ENCODE results near the gene ALS2CL. TPM values are rescaled to one million over a fixed set of nuclear protein-coding genes. Genes with fewer than 3 reads are reported as not detected.

The ALS2CL gene
- total and polyA plus RNA-seq, 3 experiments from 2014 or later = 0.84 to 1.2 (median 0.96) TPM

- ChIA-PET CTCF (no interaction called here), POLR2A (no interaction called here)
- H3K36me3 Mint-ChIP-seq = peaks cover 0 to 4% (median 0%) of the 10 kb centered on the region in 3 donors
- H3K9me3 Mint-ChIP-seq = no peaks in the 10 kb centered on the region
- DNase-seq = no peak
- H3K4me1 Mint-ChIP-seq = no peaks in the 10 kb centered on the region
- no peak overlapping the region for H3K27ac Mint-ChIP-seq
- Histone ChIP-seq H3K4me3 (ENCODE audit: low read length) (no peak overlapping the region), H3K4me1 (ENCODE audit: insufficient read depth, low read length) (no peaks in the 10 kb centered on the region), H3K9me3 (ENCODE audit: low read length) (no peaks in the 10 kb centered on the region), H3K27ac (ENCODE audit: low read depth, low read length) (no peak overlapping the region), H3K27me3 (ENCODE audit: insufficient read depth, low read length, poor library complexity, severe bottlenecking) (no peaks in the 10 kb centered on the region), H3K36me3 (ENCODE audit: insufficient read depth, low read length) (no peaks in the 10 kb centered on the region)
- peaks cover 0 to 2% of the 10 kb centered on the region in 2 donors for H3K27me3 Mint-ChIP-seq
- no peak overlapping the region for H3K4me3 Mint-ChIP-seq
Observed at GRCh38 chr3:46675426-46675825, 18.1 kb downstream of the ALS2CL start.

GRCh38 chr3:46674031-46674845 is 19.2 kb downstream of the ALS2CL start:
- no peak overlapping the region for H3K4me3 Mint-ChIP-seq
- POLR2A ChIA-PET = no interaction called here

GRCh38 chr3:46673151-46674030 is 20.1 kb downstream of the ALS2CL start:
- H3K4me3 ChIP-seq (ENCODE audit: low read length) = no peak overlapping the region

More at GRCh38 chr3:46674031-46674845, 19.2 kb downstream of the ALS2CL start:
- Histone ChIP-seq H3K4me3 (ENCODE audit: low read length) (no peak overlapping the region), H3K27me3 (ENCODE audit: insufficient read depth, low read length, poor library complexity, severe bottlenecking) (no peaks in the 10 kb centered on the region), H3K9me3 (ENCODE audit: low read length) (no peaks in the 10 kb centered on the region), H3K36me3 (ENCODE audit: insufficient read depth, low read length) (no peaks in the 10 kb centered on the region), H3K4me1 (ENCODE audit: insufficient read depth, low read length) (no peaks in the 10 kb centered on the region), H3K27ac (ENCODE audit: low read depth, low read length) (no peak overlapping the region)
- peak in 1 of 5 donors; percentile 10 for DNase-seq
- Mint-ChIP-seq H3K27ac (peak overlapping the region in 1 of 8 donors; percentile 89), H3K36me3 (peaks cover 0 to 1% (median 0%) of the 10 kb centered on the region in 3 donors), H3K4me1 (no peaks in the 10 kb centered on the region), H3K27me3 (peaks cover 0 to 2% of the 10 kb centered on the region in 2 donors), H3K9me3 (no peaks in the 10 kb centered on the region)
- CTCF ChIA-PET = interaction anchor here (1.1 kb wide), 1 partner anchor 17 kb away, joined by 3 read pairs; no protein-coding TSS in a partner anchor

GRCh38 chr3:46672349-46672695 is 21.2 kb downstream of the ALS2CL start:
- no peak for DNase-seq
- H3K36me3 ChIP-seq (ENCODE audit: insufficient read depth, low read length) = no peaks in the 10 kb centered on the region

More at GRCh38 chr3:46673151-46674030, 20.1 kb downstream of the ALS2CL start:
- peak overlapping the region in 1 of 8 donors; percentile 47 for H3K27ac Mint-ChIP-seq
- POLR2A ChIA-PET = no interaction called here
- CTCF ChIA-PET = interaction anchor here (1.1 kb wide), 1 partner anchor 18 kb away, joined by 3 read pairs; no protein-coding TSS in a partner anchor
- H3K27me3 ChIP-seq (ENCODE audit: insufficient read depth, low read length, poor library complexity, severe bottlenecking) = no peaks in the 10 kb centered on the region
- H3K4me3 Mint-ChIP-seq = no peak overlapping the region
- H3K4me1 ChIP-seq (ENCODE audit: insufficient read depth, low read length) = no peaks in the 10 kb centered on the region
- H3K27ac ChIP-seq (ENCODE audit: low read depth, low read length) = no peak overlapping the region
- peaks cover 0 to 2% of the 10 kb centered on the region in 2 donors for H3K27me3 Mint-ChIP-seq
- no peaks in the 10 kb centered on the region for H3K9me3 ChIP-seq (ENCODE audit: low read length)
- no peaks in the 10 kb centered on the region for H3K36me3 ChIP-seq (ENCODE audit: insufficient read depth, low read length)
- no peaks in the 10 kb centered on the region for H3K4me1 Mint-ChIP-seq
- peaks cover 0 to 1% (median 0%) of the 10 kb centered on the region in 3 donors for H3K36me3 Mint-ChIP-seq
- DNase-seq = peak in 1 of 5 donors; percentile 23
- H3K9me3 Mint-ChIP-seq = no peaks in the 10 kb centered on the region

GRCh38 chr3:46671541-46672348 is 21.7 kb downstream of the ALS2CL start:
- H3K36me3 ChIP-seq (ENCODE audit: insufficient read depth, low read length) = no peaks in the 10 kb centered on the region
- no peaks in the 10 kb centered on the region for H3K4me1 Mint-ChIP-seq
- no peaks in the 10 kb centered on the region for H3K9me3 ChIP-seq (ENCODE audit: low read length)
- POLR2A ChIA-PET = no interaction called here
- no peak overlapping the region for H3K4me3 Mint-ChIP-seq
- peaks cover 0 to 1% (median 0%) of the 10 kb centered on the region in 3 donors for H3K36me3 Mint-ChIP-seq
- no peaks in the 10 kb centered on the region for H3K27me3 ChIP-seq (ENCODE audit: insufficient read depth, low read length, poor library complexity, severe bottlenecking)
- H3K27me3 Mint-ChIP-seq = peaks cover 0 to under 1% of the 10 kb centered on the region in 2 donors
- peak in 1 of 5 donors; percentile 35 for DNase-seq
- no peaks in the 10 kb centered on the region for H3K4me1 ChIP-seq (ENCODE audit: insufficient read depth, low read length)
- H3K27ac Mint-ChIP-seq = peak overlapping the region in 1 of 8 donors; percentile 75
- no peaks in the 10 kb centered on the region for H3K9me3 Mint-ChIP-seq
- H3K4me3 ChIP-seq (ENCODE audit: low read length) = no peak overlapping the region
- CTCF ChIA-PET = no interaction called here
- no peak overlapping the region for H3K27ac ChIP-seq (ENCODE audit: low read depth, low read length)

More at GRCh38 chr3:46672349-46672695, 21.2 kb downstream of the ALS2CL start:
- no peaks in the 10 kb centered on the region for H3K4me1 Mint-ChIP-seq
- no peaks in the 10 kb centered on the region for H3K4me1 ChIP-seq (ENCODE audit: insufficient read depth, low read length)
- no peak overlapping the region for H3K27ac ChIP-seq (ENCODE audit: low read depth, low read length)
- POLR2A ChIA-PET = no interaction called here
- H3K27me3 ChIP-seq (ENCODE audit: insufficient read depth, low read length, poor library complexity, severe bottlenecking) = no peaks in the 10 kb centered on the region
- no peak overlapping the region for H3K4me3 Mint-ChIP-seq
- H3K9me3 ChIP-seq (ENCODE audit: low read length) = no peaks in the 10 kb centered on the region
- CTCF ChIA-PET = no interaction called here
- H3K9me3 Mint-ChIP-seq = no peaks in the 10 kb centered on the region
- H3K27me3 Mint-ChIP-seq = peaks cover 0 to under 1% of the 10 kb centered on the region in 2 donors
- H3K27ac Mint-ChIP-seq = no peak overlapping the region
- no peak overlapping the region for H3K4me3 ChIP-seq (ENCODE audit: low read length)
- H3K36me3 Mint-ChIP-seq = peaks cover 0 to 1% (median 0%) of the 10 kb centered on the region in 3 donors

GRCh38 chr3:46670891-46671427 is 22.5 kb downstream of the ALS2CL start:
- H3K27me3 ChIP-seq (ENCODE audit: insufficient read depth, low read length, poor library complexity, severe bottlenecking) = no peaks in the 10 kb centered on the region
- no peaks in the 10 kb centered on the region for H3K36me3 ChIP-seq (ENCODE audit: insufficient read depth, low read length)
- CTCF ChIA-PET = no interaction called here
- no peaks in the 10 kb centered on the region for H3K9me3 Mint-ChIP-seq
- no peak overlapping the region for H3K27ac ChIP-seq (ENCODE audit: low read depth, low read length)
- H3K4me3 Mint-ChIP-seq = no peak overlapping the region
- DNase-seq = peak in 1 of 5 donors; percentile 30
- H3K9me3 ChIP-seq (ENCODE audit: low read length) = no peaks in the 10 kb centered on the region
- peaks cover 0 to 1% (median 0%) of the 10 kb centered on the region in 3 donors for H3K36me3 Mint-ChIP-seq
- POLR2A ChIA-PET = no interaction called here
- H3K4me1 ChIP-seq (ENCODE audit: insufficient read depth, low read length) = no peaks in the 10 kb centered on the region
- H3K4me3 ChIP-seq (ENCODE audit: low read length) = no peak overlapping the region
- H3K27me3 Mint-ChIP-seq = peaks cover 0 to 1% of the 10 kb centered on the region in 2 donors
- no peaks in the 10 kb centered on the region for H3K4me1 Mint-ChIP-seq
- H3K27ac Mint-ChIP-seq = no peak overlapping the region

- DNase-seq = no peak
- Histone ChIP-seq H3K4me3 (ENCODE audit: low read length) (no peak overlapping the region), H3K9me3 (ENCODE audit: low read length) (no peaks in the 10 kb centered on the region), H3K27me3 (ENCODE audit: insufficient read depth, low read length, poor library complexity, severe bottlenecking) (no peaks in the 10 kb centered on the region), H3K36me3 (ENCODE audit: insufficient read depth, low read length) (no peaks in the 10 kb centered on the region), H3K27ac (ENCODE audit: low read depth, low read length) (no peak overlapping the region), H3K4me1 (ENCODE audit: insufficient read depth, low read length) (no peaks in the 10 kb centered on the region)
- CTCF ChIA-PET = interaction anchor here (1.7 kb wide), 1 partner anchor 17 kb away, joined by 4 read pairs; no protein-coding TSS in a partner anchor
- POLR2A ChIA-PET = no interaction called here
- H3K9me3 Mint-ChIP-seq = no peaks in the 10 kb centered on the region
- no peak overlapping the region for H3K27ac Mint-ChIP-seq
- H3K4me1 Mint-ChIP-seq = no peaks in the 10 kb centered on the region
- H3K27me3 Mint-ChIP-seq = peaks cover 0 to 1% of the 10 kb centered on the region in 2 donors
- no peak overlapping the region for H3K4me3 Mint-ChIP-seq
- H3K36me3 Mint-ChIP-seq = peaks cover 0 to 1% (median 0%) of the 10 kb centered on the region in 3 donors
Observed at GRCh38 chr3:46670000-46670890, 23.2 kb downstream of the ALS2CL start.
